Stimulated activated CD8-positive, alpha-beta memory T cell treated with anti-CD3 and anti-CD28 coated beads, Interleukin-12 subunit alpha, Interleukin-12 subunit beta, amount 100 ng/mL, for 1 hour (primary cell): ENCODE data around the gene SLC30A4.
"Not testable (repeated sequence)": the region's sequence is repeated elsewhere in the genome, so short reads cannot be mapped to it uniquely, and the experiment has no call there.

Experiments used
- DNase-seq: peaks from one replicate; pipeline ENCODE4 v3.0.0-alpha.2; 2020; ENCODE audit warnings: low read depth

Gene SLC30A4

DNA sequence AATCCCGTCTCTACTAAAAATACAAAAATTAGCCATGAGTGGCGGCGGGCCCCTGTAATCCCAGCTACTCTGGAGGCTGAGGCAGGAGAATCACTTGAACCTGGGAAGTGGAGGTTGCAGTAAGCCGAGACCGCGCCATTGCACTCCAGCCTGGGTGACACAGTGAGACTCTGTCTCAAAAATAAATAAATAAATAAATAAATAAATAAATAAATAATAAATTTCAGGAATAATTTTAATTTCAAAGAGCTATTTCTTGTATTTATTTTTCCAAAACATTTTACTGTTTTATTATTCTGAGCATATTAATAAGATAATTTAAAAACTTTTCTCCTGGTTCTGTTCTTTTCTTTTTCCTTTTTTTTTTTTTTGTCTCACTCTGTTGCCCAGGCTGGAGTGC is 15.4 kb downstream of the SLC30A4 start:
- not testable (repeated sequence) for DNase-seq

GRCh38 chr15:45499426-45499825 is 23.1 kb downstream of the SLC30A4 start:
- DNase-seq, result no peak

DNA sequence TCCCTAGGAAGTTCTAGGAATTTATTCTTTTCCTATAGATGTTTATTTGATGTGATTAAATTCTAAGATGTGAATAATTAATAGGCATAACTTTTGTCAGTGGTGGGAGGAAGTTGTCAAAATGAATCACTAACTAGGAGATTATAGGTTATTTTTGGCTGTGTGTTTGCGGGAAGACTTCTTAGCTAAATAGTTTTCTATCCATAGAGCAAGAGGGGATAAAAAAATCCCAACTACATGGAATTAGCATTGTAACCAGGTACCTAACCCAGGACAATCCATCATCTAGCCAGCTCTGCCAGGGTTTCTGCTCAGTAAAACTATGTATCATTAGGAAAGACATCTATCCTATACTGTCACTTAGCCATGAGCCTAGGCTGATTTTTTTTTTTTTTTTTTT is 23.9 kb downstream of the SLC30A4 start:
- no peak for DNase-seq

DNA sequence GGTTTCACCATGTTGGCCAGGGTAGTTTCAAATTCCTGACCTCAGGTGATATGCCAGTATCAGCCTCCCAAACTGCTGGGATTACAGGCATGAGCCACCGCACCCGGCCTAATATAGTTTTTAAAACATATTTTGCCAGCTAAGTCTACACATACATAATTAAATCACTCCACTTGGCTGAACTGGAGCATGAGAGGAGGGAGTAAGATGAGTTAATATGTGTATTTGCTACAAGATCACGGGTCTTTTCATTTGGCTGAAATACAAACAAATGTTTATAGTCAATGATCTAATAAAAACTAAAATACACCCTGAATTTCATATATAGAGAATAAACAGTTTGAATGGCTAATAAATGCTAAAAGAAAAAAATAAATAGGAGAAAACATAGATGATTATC is 25.3 kb downstream of the SLC30A4 start:
- DNase-seq, result no peak

DNA sequence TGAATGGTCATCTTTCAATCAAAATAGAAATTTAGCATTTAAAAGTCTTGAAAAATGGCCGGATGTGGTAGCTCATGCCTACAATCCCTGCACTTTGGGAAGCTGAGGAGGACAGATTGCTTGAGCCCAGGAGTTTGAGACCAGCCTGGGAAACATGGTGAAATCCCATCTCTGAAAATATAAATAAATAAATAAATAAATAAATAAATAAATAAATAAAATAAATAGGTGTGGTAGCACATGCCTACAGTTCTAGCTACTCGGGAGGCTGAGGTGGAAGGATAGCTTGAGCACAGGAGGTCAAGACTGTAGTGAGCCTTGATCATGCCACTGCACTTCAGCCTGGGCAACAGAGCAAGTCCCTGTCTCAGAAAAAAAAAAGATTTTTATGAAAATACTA is 25.9 kb downstream of the SLC30A4 start:
- no peak for DNase-seq

DNA sequence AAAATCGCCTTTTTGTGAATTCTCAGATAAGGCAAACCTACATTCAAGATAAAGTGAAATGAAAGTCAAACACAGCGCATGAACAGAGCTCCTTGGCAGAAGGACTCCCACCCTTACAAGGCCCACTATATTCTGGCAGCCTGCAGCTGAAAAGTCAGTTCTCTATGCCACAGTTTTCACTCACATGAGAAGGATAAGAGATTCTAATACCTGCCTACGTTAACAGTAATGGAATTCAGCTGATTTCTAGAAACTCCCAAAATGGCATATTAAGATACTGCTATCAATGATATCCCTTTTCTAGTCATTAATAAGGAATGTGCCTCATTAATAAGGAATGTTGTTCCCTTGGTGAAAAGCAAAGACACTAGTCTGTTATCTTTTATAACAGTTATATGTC is 27.0 kb downstream of the SLC30A4 start:
- no peak for DNase-seq

- DNase-seq, result no peak
Measured at GRCh38 chr15:45489690-45490238, 32.8 kb downstream of the SLC30A4 start.

DNA sequence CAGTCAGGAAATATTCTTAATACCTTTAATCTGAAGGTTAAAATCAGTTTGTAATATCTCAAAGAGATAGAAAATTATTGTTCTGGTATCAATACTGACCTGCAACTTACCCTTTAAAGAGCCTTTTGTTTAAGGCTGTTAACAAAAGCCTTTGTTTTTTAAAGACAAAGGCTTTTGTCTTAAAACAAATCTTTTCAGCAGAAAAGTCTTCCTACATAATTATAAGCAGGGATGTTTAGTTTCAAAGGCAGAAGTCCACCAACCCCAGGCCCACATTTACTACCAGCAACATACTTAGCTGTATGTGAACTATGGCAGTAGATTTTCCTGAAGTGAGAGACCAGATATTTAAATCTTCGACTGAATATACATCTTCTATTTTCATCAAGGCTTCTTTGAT is 36.2 kb downstream of the SLC30A4 start:
- no peak for DNase-seq

DNA sequence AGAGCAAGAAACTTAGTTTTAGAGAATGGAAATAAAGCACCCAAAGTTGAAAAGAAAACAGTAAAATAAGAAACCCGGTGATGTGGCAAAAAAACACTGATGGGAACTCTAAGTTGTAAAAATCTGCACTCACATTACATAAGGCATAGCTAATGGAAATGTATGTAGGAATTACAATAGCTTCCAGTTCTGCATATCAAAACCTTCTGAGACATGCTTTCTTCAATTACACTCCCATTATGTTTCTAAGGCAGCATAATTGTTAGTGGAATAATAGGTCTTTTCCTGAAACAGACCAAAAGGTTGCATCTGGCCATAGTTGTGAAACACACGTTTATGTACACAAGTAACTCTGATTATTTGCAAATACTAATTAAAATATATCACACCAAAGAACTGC is 41.4 kb downstream of the SLC30A4 start:
- no peak for DNase-seq

DNA sequence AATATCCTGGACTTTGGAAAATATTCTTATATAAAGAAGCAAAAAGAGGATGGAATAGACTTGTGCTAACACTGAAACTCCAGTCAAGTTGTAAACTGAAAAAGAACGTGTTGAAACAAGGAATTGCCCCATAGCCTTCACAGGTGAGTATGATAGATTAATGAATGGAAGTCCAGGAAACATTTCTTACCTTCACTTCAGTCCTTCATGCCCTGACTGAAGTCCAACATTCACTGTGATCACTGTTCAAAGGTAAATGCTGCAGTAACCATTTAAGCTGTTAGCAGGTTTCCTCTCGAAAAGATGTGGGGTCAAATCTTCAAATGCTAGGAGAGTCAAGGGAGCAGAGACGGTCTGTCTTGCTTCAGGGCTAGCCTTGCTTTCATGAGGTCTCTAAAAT is 46.1 kb downstream of the SLC30A4 start:
- no peak for DNase-seq

GRCh38 chr15:45474799-45475198 is 47.8 kb downstream of the SLC30A4 start:
- DNase-seq, result no peak

GRCh38 chr15:45473068-45473467 is 49.5 kb downstream of the SLC30A4 start:
- no peak for DNase-seq

DNA sequence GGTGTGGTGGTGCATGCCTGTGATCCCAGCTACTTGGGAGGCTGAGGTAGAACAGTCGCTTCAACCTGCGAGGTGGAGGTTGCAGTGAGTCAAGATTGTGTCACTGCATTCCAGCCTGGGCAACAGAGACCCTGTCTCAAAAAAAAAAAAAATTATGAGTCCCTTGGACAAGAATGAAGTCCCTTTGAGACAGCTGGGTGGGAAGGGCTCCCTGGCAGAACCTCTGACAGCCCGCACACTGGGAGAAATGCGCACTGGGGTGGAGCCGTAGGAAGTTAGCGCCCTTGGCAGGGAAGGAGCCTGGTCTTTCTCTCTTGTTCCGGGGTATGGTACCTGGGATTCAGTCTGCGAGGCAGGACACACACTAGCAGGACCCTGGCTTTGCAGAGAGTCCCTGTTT is 51.4 kb downstream of the SLC30A4 start:
- no peak for DNase-seq

DNA sequence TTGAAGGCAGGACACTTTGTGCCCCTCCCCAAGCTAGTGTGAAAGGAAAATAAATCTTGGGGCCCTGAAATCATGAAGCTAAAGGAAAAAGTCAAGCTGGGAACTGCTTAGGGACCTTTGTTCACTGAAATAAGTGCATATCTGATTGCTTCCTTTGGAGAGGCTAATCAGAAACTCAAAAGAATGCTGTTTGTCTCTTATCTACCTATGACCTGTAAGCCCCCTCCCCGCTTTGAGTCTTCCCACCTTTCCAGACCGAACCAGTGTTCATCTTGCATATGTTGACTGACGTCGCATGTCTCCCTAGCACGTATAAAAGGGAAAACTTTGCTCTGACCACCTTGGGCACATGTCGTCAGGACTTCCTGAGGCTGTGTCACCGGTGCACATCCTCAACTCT is 53.1 kb downstream of the SLC30A4 start:
- DNase-seq, result no peak

GRCh38 chr15:45469027-45469426 is 53.5 kb downstream of the SLC30A4 start:
- DNase-seq, result no peak

- DNase-seq, result no peak
Measured at GRCh38 chr15:45468294-45468693, 54.3 kb downstream of the SLC30A4 start.

DNA sequence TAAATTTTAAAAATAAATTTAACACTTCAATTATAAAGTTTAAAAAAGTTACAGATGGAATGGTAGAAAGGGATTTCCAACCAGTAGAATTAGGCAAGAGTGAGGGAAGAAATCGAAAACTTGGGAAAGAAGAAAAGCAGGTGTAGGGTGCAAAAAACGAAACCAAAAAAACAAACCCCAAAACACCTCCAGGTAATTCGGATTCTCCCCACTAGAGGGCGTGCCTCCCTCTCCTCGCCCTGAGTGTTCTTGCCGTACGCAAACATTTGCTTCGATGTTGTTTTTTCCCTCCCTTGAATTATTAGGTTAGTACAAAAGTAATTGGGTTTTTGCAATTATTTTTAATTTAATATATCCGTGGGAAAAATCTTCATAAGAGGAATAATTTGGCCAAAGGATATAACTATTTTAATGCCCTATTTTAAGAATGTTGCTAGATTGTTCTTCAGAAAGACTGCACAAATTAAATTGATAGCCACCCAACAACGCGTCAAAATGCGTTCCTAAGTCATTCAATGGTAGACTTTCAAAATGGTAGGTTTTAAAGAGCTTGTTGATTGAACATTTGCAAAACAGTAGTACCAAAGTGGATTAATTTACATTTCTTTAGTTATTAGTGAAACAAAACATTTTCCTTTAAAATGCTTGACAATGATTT is 63.7 kb downstream of the SLC30A4 start:
- DNase-seq, result peak; percentile 72

DNA sequence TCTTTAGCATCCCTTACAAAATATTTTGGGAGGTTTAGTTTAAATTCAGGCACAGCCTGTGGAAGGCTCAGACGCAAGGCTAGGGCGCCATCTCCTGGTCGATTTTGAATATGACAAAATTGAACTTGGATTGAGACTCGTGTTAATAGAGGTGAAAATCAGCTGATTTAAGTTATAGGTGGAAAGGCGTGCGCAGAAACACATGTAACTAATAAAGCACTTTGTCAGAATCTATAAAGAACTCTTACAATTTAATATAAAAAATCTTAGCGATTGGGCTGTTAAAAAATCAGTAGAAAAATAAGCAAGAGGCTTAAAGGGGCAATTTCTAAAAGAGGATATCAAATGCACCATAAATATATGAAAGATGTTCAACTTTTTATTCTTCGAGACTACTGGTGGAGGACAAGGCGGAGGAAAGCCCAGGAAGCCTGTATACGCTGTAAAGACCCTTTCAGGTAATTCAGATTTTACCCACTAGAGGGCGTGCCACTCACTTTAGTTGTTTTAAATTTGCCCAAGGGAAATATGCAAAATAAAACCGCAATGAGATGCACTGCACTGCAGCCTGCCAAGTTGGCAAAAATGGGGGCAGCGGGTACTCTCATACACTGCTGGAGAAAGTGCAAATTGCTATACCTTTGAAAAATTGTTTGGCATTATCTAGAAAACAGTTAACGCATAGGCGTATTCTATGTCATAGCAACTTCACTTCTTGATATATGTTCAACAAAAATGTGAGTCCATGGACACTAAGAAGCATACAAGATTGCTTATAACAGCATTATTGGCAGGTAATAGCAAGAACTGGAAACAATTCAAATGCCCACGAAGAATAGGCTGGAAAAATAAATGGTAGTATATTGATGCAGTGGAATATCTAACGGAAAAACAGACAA is 64.7 kb downstream of the SLC30A4 start:
- peak; percentile 74 for DNase-seq

DNA sequence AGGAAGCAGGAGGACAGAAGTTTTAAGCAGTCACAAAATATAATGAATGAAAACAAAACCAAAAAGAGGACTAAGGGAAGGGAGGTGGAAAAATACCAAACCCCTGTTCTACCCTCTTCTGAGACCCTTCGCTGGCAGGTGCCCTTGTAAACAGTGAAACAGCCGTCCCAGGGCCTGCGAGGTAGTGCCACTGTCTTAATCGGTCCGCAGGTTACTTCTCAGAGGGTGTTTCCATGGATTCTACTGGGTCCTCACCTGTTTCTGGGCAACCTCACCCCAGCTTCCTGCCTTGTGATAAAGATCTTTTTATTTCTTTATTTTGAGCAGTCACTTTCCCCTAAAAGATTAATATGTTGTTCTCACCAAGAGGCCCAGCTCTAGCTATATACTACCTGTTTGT is 65.3 kb downstream of the SLC30A4 start:
- DNase-seq, result no peak

- peak; percentile 45 for DNase-seq
Measured at GRCh38 chr15:45456212-45457106, 66.1 kb downstream of the SLC30A4 start.

DNA sequence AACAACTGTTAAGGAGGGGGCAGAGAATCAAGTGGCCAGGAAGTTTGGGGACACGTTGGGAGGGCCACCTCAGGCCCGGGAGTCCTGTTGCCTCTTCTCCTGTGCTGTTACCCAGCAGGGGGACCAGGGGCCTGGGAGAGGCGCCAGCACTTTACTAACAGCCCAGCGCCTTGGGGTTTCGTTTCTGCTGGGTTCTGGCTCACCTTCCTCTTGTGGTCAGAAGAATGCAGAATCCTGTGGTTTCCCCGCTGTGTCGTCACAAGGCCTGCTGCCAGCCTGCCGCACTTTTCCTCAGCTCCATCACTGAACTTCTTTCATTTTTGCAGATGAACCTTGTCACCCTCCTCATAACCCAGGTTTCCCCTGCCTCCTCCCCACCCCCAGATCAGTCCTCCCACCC is 67.7 kb downstream of the SLC30A4 start:
- DNase-seq, result peak; percentile 58

GRCh38 chr15:45451265-45451664 is 71.3 kb downstream of the SLC30A4 start:
- no peak for DNase-seq
